CD1c-positive myeloid dendritic cell (primary cell): ENCODE data around the gene CDK6.

Experiments
- DNase-seq: peaks from one replicate; pipeline ENCODE4 v3.0.0-alpha.2; 2016; ENCODE audit errors: extremely low spot score

CDK6 gene

GRCh38 chr7:92708111-92709042 is 128.0 kb downstream of the CDK6 start:
- DNase-seq: no peak

DNA sequence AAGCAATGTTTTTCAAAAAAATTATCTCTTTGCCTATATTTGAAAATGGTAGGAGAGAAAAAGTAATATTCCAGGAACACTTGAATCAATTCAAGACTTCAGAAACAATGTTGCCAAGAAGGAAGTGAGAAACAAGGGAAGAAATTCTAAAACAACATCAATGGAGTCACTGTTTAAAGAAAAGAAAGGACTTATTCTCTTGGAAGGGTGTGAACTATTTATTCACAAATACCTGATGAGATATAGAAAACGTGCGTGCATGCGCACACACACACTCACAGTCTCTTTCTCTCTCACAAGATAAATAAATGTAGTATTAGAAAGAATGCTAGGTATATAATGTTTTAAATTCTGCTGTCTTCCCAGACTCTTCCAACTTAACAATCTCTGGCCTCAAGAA is 128.9 kb downstream of the CDK6 start:
- DNase-seq: no peak

GRCh38 chr7:92706563-92706962 is 129.8 kb downstream of the CDK6 start:
- DNase-seq: no peak

GRCh38 chr7:92705831-92706230 is 130.5 kb downstream of the CDK6 start:
- DNase-seq: no peak

DNA sequence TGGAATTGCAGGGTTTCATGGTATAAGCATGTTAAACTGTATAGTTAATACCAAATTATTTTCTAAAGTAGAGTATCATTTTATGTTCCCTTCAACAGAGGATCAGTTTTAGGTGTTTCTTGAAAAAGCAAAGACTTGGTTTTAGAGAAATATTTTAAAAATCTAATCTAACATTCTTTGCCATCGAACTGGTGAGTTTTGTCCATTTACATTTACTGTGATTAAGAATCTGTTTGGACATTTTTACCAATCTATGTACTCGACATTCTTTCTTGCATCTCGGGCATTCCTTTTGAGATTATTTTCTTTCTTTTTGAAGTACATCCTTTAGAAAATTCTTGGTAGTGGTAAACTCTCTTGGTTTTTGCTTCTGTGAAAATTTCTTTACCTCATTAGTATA is 131.5 kb downstream of the CDK6 start:
- no peak for DNase-seq

- DNase-seq: no peak
Observed at GRCh38 chr7:92702535-92702934, 133.8 kb downstream of the CDK6 start.

DNA sequence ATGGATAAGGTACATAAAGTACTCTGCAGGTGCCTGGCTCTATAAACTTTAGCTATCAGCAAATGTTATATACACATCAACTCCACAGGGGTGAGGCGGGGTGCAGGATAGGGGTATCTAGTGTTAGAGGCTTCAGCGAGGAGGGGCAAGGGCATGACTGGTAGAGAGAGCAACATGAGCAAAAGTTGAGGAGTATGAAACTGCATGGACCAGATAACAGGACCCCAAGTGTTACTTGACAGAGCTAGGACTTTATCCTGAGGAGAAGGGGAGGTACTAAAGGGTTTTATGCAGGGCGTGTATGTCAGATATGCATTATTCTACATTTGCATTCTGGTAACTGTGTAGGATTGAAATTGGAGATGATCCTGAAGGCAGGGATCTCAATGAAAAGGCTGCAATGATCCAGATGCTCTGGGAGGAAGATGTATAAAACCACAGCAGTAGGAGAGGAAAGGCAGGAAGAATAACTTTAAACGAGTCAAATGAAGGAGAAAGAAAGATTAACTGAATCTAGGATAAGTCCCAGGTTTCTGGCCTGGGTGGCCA is 136.3 kb downstream of the CDK6 start:
- no peak for DNase-seq

- DNase-seq: no peak
Observed at GRCh38 chr7:92699560-92699959, 136.8 kb downstream of the CDK6 start.

DNA sequence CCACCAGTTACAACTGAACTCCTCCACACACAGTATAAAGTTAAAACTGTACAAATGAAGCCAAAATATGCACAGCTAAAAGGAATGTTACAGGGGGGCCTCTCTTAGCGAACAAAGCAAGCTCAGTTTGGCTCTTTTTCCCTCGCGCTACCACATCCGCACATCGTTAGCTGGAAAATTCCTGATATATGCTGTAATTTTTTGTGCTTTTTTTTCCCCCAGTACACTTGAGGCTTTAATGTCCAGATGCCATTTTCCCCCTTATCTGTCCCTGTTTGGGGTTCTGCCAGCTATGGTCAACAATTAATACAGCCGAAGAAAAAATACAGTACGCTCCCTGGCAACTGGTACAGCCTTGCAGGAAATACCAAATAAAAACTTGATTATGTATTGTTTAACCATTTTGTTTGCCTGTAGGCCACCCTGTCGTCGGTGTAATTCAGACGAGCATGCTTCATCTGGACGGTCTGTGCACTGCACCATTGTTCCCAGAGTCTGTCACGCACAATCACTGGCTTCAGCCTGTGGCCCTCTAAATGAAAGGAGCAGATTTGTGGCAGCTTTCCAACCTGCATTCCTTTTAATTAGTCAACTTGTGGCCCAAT is 138.0 kb downstream of the CDK6 start:
- DNase-seq: no peak

GRCh38 chr7:92697414-92697813 is 139.0 kb downstream of the CDK6 start:
- DNase-seq: no peak

DNA sequence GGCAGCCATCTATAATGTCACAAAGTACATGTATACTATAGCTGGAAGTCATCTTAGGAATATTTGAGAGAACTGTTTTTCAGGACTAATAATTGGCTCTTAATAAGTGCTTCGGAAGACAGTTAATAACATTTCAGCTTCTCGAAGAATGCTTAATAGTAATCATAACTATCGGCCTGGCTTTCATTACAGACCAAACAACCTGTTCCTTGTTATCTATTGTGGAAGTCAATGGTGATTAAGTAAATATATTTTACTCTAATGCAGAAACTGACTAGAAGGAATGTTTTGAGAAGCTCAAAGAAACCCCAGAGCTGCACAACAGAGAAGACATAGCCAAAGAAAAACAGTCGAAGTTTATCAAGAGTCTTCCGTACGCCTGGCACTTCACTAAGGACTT is 139.4 kb downstream of the CDK6 start:
- no peak for DNase-seq

DNA sequence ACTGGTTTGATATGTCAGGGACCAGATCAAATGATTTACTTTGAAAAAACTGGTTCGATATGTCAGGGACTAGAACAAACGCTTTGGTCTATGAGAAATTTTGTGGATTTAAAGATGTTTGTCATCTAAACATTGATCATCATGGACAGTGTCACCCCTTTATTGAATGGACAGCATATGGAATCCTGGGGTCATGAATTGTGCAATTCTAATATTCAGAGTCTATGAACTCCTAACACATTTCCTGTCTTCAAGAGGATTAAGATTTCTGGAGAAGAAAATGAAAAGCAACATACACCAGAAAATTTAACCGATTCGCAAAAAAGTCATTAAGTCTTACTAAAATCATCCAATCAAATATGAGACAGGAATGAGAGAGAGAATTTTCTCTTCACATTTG is 139.8 kb downstream of the CDK6 start:
- no peak for DNase-seq

DNA sequence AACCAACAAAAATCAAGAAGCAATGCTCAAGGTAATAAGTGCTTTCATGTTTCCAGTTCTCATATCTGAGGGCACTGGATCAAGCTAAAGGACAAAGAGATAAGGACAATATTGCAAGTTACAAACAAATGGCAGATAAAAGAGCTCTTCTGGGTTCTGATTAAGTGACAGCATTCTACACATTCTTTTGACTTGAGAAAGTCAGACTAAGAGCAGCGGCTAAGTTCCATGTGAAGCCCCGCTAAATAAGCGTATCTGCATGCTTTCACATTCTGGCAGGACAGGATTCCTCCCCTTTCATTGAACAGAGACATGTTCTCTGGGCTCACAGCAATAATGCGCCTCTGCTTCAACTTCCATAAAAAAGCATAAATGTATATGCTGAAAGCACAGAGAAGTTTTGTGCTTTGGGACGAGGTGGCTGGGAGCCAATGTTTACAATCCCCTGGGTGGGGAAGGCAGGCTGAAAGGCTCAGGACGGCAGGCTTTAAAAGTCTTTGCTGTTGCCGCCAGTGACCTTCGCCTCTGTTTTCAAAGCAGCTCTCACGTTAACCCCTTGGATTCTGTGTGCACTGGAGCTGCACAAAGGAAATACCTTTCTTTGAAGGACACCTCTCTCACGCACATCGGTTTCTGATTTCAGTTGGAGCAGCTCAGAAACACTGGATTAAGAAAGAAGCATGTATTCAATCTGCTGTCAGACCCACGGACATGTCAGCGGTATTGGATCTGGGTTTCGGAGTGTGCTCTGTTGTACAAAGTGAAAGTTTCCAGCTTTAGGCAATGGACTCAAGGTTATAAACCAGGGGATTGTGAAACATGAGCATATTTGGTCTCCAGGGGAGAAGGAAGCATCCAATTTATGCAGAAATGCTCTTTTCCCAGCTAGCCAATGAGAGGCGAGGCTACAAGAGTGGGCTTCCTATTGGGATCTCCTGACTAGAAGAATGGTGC is 140.8 kb downstream of the CDK6 start:
- peak; percentile 16 for DNase-seq

DNA sequence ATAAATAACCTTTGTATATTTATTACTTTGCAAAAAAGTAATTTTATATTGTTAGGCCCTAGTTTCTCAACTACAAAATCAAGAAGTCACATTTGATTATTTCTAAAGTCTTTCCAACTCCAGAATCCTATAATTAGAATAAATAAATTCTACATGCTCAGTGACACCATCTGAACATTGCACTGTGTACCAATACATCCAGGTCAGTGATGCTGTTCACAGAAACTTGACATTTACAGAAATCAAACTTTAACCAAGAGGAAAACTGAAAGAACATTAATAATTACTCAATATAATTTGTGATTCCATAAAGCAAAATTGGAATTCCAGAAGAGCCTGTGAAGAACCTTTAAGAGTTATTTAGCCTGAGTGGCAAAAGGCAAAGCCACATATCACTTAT is 142.2 kb downstream of the CDK6 start:
- no peak for DNase-seq

GRCh38 chr7:92693519-92693918 is 142.9 kb downstream of the CDK6 start:
- DNase-seq: no peak

GRCh38 chr7:92691578-92691977 is 144.8 kb downstream of the CDK6 start:
- DNase-seq: peak; percentile 73

DNA sequence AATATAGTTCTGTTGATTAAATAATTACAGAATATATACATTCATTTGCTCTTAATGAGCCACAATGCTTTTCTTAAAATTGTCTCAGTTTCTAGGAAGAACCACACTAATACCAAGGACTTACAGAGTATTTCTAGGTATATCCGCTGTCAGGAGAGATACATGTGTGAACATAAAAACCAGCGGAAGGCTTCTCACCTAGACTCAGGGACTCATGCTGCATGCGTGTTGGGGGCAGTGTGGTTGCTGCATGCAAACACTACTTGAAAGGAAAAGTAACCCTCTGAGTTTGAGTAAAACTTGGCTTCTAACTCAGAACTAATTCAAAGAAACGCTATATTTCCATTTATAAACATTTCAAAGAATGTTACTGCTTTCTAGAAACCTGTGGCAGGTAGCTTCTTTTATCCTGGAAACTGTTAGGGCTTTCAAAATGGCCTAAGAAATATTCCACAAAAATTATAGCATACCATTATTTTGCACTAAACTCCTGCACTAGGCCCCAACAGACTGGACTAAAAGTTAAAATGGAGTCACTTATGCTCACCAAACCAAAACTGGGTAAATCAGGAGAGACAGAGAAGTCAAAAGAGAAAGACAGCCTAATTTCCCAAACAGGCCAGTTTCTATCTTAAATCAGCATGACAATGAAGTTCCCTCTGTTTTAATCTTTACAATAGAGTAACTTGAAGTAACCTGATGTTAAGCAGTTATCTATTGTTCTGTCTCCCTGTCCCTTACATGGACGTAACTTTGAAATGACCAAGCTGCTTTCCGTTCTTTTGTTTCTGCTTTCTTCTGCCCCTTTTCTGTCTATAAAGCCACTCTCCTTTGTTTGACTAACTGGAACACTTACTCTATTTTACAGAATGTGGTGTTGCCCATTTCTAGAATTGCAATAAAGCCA is 151.0 kb downstream of the CDK6 start:
- DNase-seq: peak; percentile 12

GRCh38 chr7:92684274-92684673 is 152.1 kb downstream of the CDK6 start:
- no peak for DNase-seq

DNA sequence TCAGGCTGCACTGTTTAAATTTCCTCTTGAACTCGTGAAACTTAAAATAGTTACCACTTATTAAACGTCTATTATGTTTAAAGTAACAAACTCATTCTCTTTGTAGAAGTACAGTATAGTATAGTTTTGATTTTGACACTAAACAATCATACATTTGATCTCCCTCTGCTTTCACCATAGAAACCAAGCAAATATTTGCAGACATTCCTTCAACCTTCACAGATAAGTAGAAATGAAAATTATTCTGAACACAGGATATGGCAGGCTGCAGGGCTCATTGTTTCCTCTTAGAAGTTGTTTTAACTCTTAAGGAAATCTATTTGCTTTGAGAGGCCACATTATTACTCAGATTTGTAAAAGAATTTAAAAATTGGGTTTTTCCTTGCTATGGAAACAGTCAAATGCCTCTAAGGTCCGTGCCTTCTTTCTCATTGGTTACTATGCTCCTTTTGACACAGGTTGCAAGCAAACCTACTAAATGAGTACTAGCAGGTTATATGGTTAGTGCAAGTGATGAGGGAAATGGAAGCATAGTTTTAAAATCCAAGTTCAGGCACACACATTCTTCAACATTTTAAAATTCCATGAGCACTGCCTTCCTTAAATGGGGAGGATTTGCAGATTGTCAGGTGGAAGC is 153.4 kb downstream of the CDK6 start:
- DNase-seq: no peak

DNA sequence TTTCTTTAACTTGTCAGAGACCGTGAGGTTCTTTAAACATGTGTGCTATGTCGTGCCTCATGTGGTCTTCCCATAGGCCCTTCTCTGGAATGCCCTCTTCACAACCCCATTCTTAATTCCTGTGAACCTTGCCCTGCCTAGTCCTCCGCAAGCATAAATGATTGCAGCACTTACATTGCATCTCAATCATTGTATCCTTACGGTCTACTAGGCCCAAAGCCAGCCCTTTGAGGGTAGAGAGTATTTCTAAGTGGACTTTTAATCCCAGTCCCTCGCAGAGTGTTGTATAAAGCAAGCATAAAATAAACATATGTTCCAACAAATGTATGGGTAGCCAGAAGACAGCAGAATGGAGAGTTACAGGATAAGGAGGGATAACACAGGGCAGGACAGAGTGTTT is 154.0 kb downstream of the CDK6 start:
- DNase-seq: no peak
